GM20000 (cell line): ENCODE data around the gene KIF1A.

Experiments used
- DNase-seq: peaks from one replicate; pipeline ENCODE4 v3.0.0; 2012; ENCODE audit warnings: low spot score
- TF ChIP-seq, protein P1 (sequence below): IDR thresholded peaks from 2 replicates; pipeline ENCODE4 v1.5.1; 2012; ENCODE audit warnings: mild to moderate bottlenecking, control low read depth; ENCODE audit errors: extremely low read depth, missing control alignments

Gene KIF1A

DNA sequence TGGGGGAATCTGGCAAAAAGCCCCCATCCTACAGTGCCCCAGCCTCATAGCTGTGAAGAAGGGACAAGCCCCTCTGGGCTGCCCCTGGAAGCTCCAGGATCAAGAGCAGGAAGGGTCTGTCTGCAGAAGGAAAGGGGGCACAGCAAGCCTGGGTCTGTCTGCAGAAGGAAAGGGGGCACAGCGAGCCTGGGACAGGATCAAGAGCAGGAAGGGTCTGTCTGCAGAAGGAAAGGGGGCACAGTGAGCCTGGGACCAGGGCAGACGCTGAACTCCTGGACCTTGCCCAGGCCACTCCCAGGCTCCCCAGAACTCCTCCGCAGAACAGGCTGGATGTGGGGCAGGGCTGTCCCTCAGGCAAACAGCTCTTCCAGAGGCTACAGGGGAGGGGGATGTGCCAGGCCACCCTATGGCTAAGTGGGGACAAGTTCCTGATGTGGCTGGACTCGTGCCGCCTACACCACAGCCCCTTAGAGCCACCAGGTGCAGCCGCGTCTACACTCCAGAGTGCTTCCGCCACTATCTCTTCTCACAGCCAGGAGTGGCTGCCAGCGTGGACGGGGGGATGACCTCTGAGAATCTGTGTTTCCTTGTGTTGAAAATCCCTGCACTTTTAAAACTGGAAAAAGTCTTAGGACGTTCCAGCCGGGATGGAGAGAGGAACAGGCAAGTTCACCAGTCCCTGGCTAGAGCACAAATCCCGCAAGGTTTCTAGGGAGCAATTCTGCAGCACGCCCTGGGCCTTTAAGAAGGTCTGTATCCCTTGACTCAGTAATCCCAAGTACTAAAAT is 20.8 kb downstream of the KIF1A start:
- TF ChIP-seq, protein P1, sequence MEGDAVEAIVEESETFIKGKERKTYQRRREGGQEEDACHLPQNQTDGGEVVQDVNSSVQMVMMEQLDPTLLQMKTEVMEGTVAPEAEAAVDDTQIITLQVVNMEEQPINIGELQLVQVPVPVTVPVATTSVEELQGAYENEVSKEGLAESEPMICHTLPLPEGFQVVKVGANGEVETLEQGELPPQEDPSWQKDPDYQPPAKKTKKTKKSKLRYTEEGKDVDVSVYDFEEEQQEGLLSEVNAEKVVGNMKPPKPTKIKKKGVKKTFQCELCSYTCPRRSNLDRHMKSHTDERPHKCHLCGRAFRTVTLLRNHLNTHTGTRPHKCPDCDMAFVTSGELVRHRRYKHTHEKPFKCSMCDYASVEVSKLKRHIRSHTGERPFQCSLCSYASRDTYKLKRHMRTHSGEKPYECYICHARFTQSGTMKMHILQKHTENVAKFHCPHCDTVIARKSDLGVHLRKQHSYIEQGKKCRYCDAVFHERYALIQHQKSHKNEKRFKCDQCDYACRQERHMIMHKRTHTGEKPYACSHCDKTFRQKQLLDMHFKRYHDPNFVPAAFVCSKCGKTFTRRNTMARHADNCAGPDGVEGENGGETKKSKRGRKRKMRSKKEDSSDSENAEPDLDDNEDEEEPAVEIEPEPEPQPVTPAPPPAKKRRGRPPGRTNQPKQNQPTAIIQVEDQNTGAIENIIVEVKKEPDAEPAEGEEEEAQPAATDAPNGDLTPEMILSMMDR, result no peak
- no peak for DNase-seq

DNA sequence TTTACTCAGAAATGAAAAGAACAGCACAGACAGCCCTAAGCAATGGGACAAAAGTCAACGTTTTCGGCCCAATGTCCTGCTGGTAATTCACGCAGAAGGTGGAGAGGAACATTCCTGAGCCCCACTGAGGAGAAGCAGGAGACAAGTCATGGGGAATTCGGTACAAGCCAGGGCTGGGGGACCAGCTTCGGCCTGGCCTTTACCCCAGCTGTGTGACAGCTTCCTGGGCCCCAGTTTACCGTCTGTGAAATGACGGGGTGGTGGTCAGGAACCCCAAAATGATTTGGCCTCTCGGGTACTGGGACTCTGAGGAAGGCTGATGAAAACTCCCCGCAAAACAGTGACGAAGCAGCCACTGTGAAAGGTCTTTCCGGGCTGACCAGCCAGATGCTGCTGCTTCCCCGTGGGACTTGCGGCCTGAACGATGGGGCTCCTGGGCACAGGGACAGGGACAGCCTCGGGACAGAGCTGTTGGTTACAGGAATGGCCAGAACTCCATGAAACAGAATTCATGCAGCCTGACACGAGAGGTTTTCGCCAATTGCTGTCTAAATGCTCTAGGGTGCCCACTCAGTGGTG is 21.6 kb downstream of the KIF1A start:
- DNase-seq, result no peak
- TF ChIP-seq, protein P1, result no peak

DNA sequence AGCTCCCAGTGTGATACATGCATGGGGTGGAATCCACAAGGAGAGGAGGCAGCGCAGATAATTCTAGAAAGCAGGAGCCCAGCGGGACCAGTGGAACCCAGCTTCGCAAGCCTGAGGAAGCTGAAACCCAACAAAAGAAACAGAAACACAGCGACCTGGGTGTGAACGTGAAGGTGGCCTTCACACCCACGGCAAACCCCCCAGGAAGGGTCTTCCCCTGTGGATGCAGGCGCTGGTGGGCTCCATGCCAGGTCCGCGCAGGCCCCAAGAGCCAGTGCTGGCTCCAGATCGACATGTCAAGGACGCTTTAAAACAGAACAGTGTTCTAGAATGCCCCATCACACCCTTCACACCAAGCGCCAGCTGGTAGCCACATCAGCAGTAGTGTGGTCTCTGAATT is 22.1 kb downstream of the KIF1A start:
- DNase-seq, result no peak

DNA sequence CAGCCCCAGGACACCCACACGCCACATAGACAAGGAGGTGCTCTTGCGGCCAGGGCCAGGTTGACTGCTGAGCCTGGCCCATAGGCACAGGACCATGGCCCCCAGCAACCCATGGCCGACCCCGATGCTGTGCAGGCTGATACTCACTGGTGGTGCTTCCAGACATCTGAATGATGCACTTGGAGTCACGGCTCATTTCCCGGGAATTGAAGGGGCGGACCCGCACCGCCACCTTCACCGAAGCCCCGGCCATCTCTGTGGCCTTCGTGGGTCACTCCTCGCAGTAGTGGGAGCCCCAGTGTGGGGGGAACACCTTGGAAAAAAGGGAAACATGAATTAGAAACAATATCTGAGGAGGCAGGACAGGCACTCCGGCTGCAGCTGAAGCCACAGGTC is 22.5 kb downstream of the KIF1A start:
- TF ChIP-seq, protein P1, result no peak
- no peak for DNase-seq

More for the DNA sequence above, 22.1 kb downstream of the KIF1A start:
- TF ChIP-seq, protein P1, result no peak

DNA sequence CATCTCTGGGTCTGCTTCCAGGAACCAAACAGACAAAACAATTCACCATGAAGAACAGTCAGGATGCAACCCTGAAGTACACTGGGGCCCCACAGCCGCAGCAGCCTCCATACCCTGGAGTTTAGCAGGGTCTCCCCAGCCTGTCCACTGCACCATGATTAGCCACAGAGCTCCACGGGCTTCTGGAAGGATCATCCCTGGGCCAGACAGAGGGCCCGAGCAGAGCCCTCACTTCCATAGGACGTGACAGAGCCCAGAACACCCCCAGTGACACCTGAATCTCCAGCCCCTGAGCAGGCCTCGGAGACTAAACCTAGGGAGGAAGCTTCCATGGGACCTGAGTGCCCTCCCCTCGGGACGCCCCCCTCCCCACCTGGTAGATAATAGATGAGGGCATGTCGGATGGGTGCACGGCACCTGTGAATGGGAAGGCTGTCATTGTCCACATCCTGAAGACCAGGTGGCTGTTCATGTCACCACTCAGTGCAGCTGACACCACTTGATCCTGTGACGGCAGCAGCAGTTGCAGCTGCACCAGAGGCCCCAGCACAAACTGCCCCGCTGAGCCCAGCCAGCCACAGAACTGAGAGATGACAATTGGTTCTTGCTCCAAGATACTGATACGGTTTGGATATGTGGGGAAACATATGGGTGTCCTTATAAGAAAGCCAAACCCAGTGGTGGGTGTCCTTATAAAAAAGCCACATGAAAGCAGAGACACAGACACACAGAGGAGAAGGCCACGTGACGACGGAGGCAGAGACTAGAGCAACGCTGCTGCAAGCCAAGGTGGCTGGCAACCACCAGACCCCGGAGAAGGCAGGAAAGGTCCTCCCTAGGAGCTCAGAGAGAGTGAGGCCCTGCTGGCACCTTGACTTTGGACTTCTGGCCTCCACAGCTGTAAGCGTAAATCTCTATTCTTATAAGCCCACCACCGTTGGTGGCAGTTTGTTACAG is 23.2 kb downstream of the KIF1A start:
- TF ChIP-seq, protein P1, result no peak
- DNase-seq, result no peak

DNA sequence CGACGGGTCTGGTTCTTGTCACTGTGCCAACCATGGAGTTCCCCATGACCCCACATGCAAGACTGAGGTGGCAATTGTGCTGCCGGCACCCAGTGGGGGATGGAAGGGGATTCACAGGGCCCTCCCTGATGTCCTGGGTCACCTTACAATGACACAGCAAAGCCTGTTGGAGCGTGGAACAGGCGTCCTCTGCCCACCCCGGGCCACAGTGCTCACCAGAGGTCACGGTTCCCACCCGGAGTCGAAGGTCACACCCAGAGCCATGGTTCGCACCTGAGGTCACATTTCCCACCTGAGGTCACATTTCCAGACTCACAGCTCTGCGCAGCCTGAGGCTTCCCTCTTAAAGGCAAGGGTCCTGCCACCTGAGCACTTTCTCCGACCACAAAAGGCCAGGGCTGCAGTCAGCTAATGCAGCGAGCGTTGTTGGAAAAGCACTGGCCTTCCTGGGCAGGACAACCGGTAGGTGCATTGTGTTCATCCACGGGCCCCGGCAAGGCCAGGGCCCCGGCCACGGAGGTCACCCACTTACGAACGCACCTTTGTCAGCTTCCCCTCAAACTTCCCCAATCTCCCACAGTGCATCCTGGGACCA is 24.0 kb downstream of the KIF1A start:
- TF ChIP-seq, protein P1, result no peak
- no peak for DNase-seq

DNA sequence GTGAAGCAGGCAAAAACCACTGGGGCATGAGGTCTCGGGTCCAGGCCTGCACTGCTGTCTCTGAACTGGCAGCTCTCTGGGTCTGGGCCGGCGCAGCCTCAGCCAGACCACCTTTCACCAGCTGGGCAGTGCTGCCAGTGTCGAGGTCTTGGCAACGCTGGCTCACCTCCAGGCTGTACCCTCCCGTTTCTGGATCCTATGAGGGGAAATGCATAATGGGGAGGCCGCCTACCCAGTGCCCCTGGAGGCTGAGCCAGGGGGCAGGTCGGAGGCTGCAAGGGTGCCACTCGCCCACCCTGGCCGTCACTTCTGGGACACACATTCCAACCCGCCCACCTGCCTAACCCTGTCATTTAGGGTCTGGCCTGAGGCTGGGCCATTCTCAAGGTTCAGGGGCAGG is 24.6 kb downstream of the KIF1A start:
- TF ChIP-seq, protein P1, result no peak
- DNase-seq, result no peak
